Measurements from ENCODE around the gene NFATC2. TPM values are rescaled to one million over a fixed set of nuclear protein-coding genes. Genes with fewer than 3 reads are reported as not detected.

Gene NFATC2
- total RNA-seq, 1 experiment from 2014 or later = 6.3 TPM

DNA sequence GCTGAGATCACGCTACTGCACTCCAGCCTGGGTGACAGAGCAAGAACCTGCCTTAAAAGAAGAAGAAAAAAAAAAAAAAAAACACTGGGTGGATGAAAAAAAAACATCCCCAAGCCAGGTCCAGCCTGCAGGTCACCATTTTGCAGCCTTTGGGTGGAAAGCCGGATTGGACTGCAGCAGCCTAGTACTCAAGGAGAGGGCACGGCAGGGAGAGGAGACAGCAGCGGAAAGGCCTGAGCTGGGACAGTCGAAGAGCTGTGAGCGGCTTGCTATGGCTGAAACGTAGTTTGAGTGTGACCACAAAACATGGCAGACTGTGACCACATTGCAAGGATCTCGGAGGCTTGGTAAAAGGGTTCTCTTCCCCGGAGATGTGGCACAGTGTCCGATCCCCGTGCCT lies 173.0 kb downstream of the NFATC2 start:
- Histone ChIP-seq H3K79me2 (ENCODE audit: low read depth) (no peaks in the 10 kb centered on the region), H3K4me3 (no peak overlapping the region), H3K27ac (no peak overlapping the region), H3K36me3 (ENCODE audit: low read depth) (no peaks in the 10 kb centered on the region), H3K9me2 (ENCODE audit: insufficient read depth) (no peaks in the 10 kb centered on the region), H2AFZ (no peak overlapping the region), H3K4me2 (no peak overlapping the region), H4K20me1 (ENCODE audit: insufficient read depth) (no peaks in the 10 kb centered on the region), H3K4me1 (replicated peaks; ENCODE audit: insufficient read depth) (peaks cover 34% of the 10 kb centered on the region), H3K27me3 (ENCODE audit: insufficient read depth, low read depth) (no peaks in the 10 kb centered on the region), H3K9me3 (ENCODE audit: insufficient read depth, low read depth) (no peaks in the 10 kb centered on the region), H3F3A (ENCODE audit: insufficient read depth, low read depth) (peaks cover 29% of the 10 kb centered on the region)
- TF ChIP-seq, protein P1, sequence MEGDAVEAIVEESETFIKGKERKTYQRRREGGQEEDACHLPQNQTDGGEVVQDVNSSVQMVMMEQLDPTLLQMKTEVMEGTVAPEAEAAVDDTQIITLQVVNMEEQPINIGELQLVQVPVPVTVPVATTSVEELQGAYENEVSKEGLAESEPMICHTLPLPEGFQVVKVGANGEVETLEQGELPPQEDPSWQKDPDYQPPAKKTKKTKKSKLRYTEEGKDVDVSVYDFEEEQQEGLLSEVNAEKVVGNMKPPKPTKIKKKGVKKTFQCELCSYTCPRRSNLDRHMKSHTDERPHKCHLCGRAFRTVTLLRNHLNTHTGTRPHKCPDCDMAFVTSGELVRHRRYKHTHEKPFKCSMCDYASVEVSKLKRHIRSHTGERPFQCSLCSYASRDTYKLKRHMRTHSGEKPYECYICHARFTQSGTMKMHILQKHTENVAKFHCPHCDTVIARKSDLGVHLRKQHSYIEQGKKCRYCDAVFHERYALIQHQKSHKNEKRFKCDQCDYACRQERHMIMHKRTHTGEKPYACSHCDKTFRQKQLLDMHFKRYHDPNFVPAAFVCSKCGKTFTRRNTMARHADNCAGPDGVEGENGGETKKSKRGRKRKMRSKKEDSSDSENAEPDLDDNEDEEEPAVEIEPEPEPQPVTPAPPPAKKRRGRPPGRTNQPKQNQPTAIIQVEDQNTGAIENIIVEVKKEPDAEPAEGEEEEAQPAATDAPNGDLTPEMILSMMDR (conservative IDR thresholded peaks at IDR 0.05) = no peak
- TF ChIP-seq EZH2 (IDR thresholded peaks at IDR 0.05; ENCODE audit: low read depth) = no peak
- no TSS peak for BruUV-seq (replicated peaks)
- intact Hi-C loops (cut with micrococcal nuclease; ENCODE audit: unreplicated experiment) = loop anchor here (5.0 kb wide), 1 partner anchor 387 kb away; no protein-coding TSS in a partner anchor
- POLR2A ChIA-PET (ENCODE audit: unreplicated experiment) = interaction anchor here (0.7 kb wide), 1 partner anchor 87 kb away, joined by 8 read pairs; no protein-coding TSS in a partner anchor
- CTCF ChIA-PET = interaction anchor here (0.6 kb wide), 1 partner anchor 400 kb away, joined by 9 read pairs; no protein-coding TSS in a partner anchor
- DNase-seq = no peak

DNA sequence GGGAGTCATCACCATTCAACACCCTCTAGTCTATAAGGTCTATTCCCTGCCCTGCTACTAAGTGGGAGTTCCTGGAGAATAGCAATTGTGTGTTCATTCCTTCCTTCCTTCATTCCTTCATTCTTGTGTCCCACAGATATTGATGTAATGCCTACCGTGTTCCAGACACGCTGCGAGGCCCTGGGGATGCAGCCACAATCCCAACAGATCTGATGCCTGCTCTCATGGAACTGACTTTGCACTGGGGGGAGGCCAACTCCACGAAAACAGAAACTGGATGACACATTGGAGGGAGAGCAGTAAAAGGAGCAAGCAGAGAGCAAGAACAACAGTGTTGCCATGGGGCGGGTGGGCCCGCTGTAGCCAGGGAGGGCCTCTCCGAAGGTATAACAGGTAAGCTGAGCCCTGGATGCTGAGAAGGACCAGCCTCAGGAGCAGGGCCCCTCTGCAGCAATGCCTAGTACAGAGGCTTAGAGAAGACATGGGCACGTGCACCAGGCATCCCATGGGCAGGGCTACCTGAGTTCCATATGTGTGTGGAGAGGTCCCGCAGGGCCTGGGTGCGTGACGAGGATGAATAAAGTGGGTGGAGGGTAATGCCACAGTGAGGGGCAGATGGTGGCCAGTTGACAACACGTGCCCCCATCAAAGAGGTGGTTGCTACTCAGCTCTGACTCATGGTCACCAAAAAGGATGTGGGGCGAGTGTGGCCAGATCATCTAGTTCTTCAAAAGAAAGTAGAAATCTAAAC lies 173.9 kb downstream of the NFATC2 start:
- no peaks in the 10 kb centered on the region for H4K20me1 ChIP-seq (ENCODE audit: insufficient read depth)
- H3K27ac ChIP-seq = no peak overlapping the region
- no peak overlapping the region for H2AFZ ChIP-seq
- intact Hi-C loops (cut with micrococcal nuclease; ENCODE audit: unreplicated experiment) = loop anchor here (5.0 kb wide), 1 partner anchor 386 kb away; no protein-coding TSS in a partner anchor
- H3F3A ChIP-seq (ENCODE audit: insufficient read depth, low read depth) = peaks cover 29% of the 10 kb centered on the region
- CTCF ChIA-PET = no interaction called here
- H3K4me1 ChIP-seq (replicated peaks; ENCODE audit: insufficient read depth) = peaks cover 32% of the 10 kb centered on the region
- H3K4me2 ChIP-seq = no peak overlapping the region
- TF ChIP-seq EZH2 (IDR thresholded peaks at IDR 0.05; ENCODE audit: low read depth) = no peak
- TF ChIP-seq, protein P1 (conservative IDR thresholded peaks at IDR 0.05) = no peak
- no TSS peak for BruUV-seq (replicated peaks)
- H3K27me3 ChIP-seq (ENCODE audit: insufficient read depth, low read depth) = no peaks in the 10 kb centered on the region
- no peak overlapping the region for H3K4me3 ChIP-seq
- H3K9me2 ChIP-seq (ENCODE audit: insufficient read depth) = no peaks in the 10 kb centered on the region
- DNase-seq = no peak
- H3K9me3 ChIP-seq (ENCODE audit: insufficient read depth, low read depth) = peaks cover 5% of the 10 kb centered on the region; the same call in 1 of the 2 replicates
- POLR2A ChIA-PET (ENCODE audit: unreplicated experiment) = no interaction called here
- no peaks in the 10 kb centered on the region for H3K36me3 ChIP-seq (ENCODE audit: low read depth)
- no peaks in the 10 kb centered on the region for H3K79me2 ChIP-seq (ENCODE audit: low read depth)

DNA sequence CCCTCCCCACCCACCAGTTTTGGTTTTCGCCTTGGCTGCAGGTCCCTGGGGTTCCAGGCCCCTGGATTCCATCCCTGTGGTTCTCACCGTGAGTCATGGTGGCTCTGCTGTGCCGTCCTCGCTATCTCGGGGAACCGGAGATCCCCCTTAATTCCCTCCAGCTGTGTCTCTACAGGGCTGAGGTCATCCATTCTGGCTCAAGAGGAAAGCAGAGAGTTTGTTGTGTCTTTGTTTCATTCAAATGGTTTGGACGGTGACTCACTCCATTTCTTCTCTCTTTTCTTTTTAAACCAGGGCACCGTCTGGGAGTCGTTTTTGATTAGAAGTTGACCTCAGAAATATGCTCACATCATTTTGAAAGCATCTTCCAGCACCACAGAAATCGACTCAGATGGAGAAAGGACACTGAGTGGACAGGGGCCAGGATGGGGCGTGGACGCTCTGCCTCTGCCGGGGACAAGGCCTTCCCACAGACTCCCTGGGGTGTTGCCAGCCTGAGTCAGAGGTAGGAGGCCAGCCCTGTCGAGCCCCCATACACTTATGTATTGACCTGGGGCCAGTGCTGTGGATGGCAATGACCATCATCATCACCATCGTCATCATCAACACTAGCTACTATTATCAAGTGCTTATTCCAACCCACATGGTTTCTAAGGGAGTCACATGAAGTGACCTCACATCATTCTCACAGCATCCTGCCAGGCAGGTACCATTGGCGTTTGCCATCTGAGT lies 176.2 kb downstream of the NFATC2 start:
- peak overlapping the region; percentile 37 for H2AFZ ChIP-seq
- intact Hi-C loops (cut with micrococcal nuclease; ENCODE audit: unreplicated experiment) = loop anchor here (5.0 kb wide), 1 partner anchor 384 kb away; no protein-coding TSS in a partner anchor
- H3K79me2 ChIP-seq (ENCODE audit: low read depth) = no peaks in the 10 kb centered on the region
- no peaks in the 10 kb centered on the region for H3K27me3 ChIP-seq (ENCODE audit: insufficient read depth, low read depth)
- H3K4me1 ChIP-seq (replicated peaks; ENCODE audit: insufficient read depth) = peaks cover 36% of the 10 kb centered on the region
- ChIA-PET CTCF (interaction anchor here (0.5 to 0.7 kb wide), 2 partner anchors 419 to 718 kb away, joined by 3 read pairs; no protein-coding TSS in a partner anchor), POLR2A (ENCODE audit: unreplicated experiment) (interaction anchor here (0.7 kb wide), 1 partner anchor 737 kb away, joined by 3 read pairs; no protein-coding TSS in a partner anchor)
- no peaks in the 10 kb centered on the region for H3K9me2 ChIP-seq (ENCODE audit: insufficient read depth)
- no peak overlapping the region for H3K4me3 ChIP-seq
- H3K27ac ChIP-seq = peak overlapping the region; percentile 87
- no TSS peak for BruUV-seq (replicated peaks)
- peak overlapping the region; percentile 56 for H3K4me2 ChIP-seq
- peak; percentile 66 to 90 for DNase-seq
- TF ChIP-seq, protein P1 (conservative IDR thresholded peaks at IDR 0.05) = no peak
- TF ChIP-seq EZH2 (IDR thresholded peaks at IDR 0.05; ENCODE audit: low read depth) = no peak
- no peaks in the 10 kb centered on the region for H4K20me1 ChIP-seq (ENCODE audit: insufficient read depth)
- peaks cover 33% of the 10 kb centered on the region for H3F3A ChIP-seq (ENCODE audit: insufficient read depth, low read depth)
- peaks cover 6% of the 10 kb centered on the region; the same call in 1 of the 2 replicates for H3K9me3 ChIP-seq (ENCODE audit: insufficient read depth, low read depth)
- no peaks in the 10 kb centered on the region for H3K36me3 ChIP-seq (ENCODE audit: low read depth)

Data from PC-9 (cell line).